ENCODE measurements around the gene RPL12. TPM values are rescaled to one million over a fixed set of nuclear protein-coding genes. Genes with fewer than 3 reads are reported as not detected.

Gene RPL12
- total RNA-seq, 8 experiments from 2014 or later: 1,900 to 4,019 (median 2,592) TPM

- 0 to 2% (median 1%) methylated on average over 7 to 27 of the region's 54 CpGs; no CpG with 5 or more reads in 2 of the 10 experiments for WGBS, 10 experiments
- ATAC-seq (replicated peaks in 6 of 8): peak; percentile 88 to 96 (median 94)
- Histone ChIP-seq H3K27ac (peak within 1 kb of the TSS; percentile 94 to 97), H3K4me1 (replicated peaks in 1 of 2) (peaks cover 20 to 21% of the 10 kb centered on the region in 2 donors), H3K4me3 (peak within 1 kb of the TSS; percentile 52 to 82 (median 82))
- in situ Hi-C loops (cut with MboI; ENCODE audit: low pct_unique_long_range_greater_than_20kb in 2 of 9, low sequenced_read_pairs in 9 of 9, unreplicated experiment in 9 of 9): no loop called here
Measured at GRCh38 chr9:127423934-127424675, 27.1 kb downstream of the RPL12 start, which contains the start of gene ZNF79. ZNF79 (plus strand) TSS chr9:127424382; CDS start chr9:127424788, 406 bp downstream.

GRCh38 chr9:127423476-127423933, 27.7 kb downstream of the RPL12 start:
- WGBS, 10 experiments: 0 to 6% (median 0%) methylated on average over 1 to 5 of the region's 9 CpGs; no CpG with 5 or more reads in 3 of the 10 experiments
- Histone ChIP-seq H3K27ac (peak overlapping the region; percentile 94 to 97), H3K4me3 (peak overlapping the region; percentile 52 to 82 (median 82)), H3K4me1 (replicated peaks in 1 of 2) (peaks cover 22 to 26% of the 10 kb centered on the region in 2 donors)
- in situ Hi-C loops (cut with MboI; ENCODE audit: low pct_unique_long_range_greater_than_20kb in 2 of 9, low sequenced_read_pairs in 9 of 9, unreplicated experiment in 9 of 9): no loop called here
- ATAC-seq (replicated peaks in 6 of 8): peak in 3 of 8 experiments; percentile 1 to 40 (median 3)

- H3K27ac ChIP-seq: no peak overlapping the region
- ATAC-seq (replicated peaks in 6 of 8): no peak
- peaks cover 24 to 31% of the 10 kb centered on the region in 2 donors for H3K4me1 ChIP-seq (replicated peaks in 1 of 2)
- in situ Hi-C loops (cut with MboI; ENCODE audit: low pct_unique_long_range_greater_than_20kb in 2 of 9, low sequenced_read_pairs in 9 of 9, unreplicated experiment in 9 of 9): no loop called here
- 0 to 70% (median 19%) methylated on average over 1 to 5 of the region's 6 CpGs; no CpG with 5 or more reads in 2 of the 10 experiments for WGBS, 10 experiments
- H3K4me3 ChIP-seq: peak overlapping the region; percentile 52 to 82 (median 82)
Measured at GRCh38 chr9:127422787-127423186, 28.4 kb downstream of the RPL12 start.

- no peak for ATAC-seq (replicated peaks in 6 of 8)
- peak overlapping the region in 3 of 5 donors; percentile 82 for H3K4me3 ChIP-seq
- H3K27ac ChIP-seq: no peak overlapping the region
- 80 to 100% methylated on average over 1 to 5 of the region's 10 CpGs; no CpG with 5 or more reads in 8 of the 10 experiments for WGBS, 10 experiments
- peaks cover 24 to 31% of the 10 kb centered on the region in 2 donors for H3K4me1 ChIP-seq (replicated peaks in 1 of 2)
- in situ Hi-C loops (cut with MboI; ENCODE audit: low pct_unique_long_range_greater_than_20kb in 2 of 9, low sequenced_read_pairs in 9 of 9, unreplicated experiment in 9 of 9): no loop called here
Measured at GRCh38 chr9:127422133-127422782, 28.9 kb downstream of the RPL12 start.

GRCh38 chr9:127421057-127421456, 30.1 kb downstream of the RPL12 start:
- no peak overlapping the region for H3K27ac ChIP-seq
- peaks cover 23 to 31% of the 10 kb centered on the region in 2 donors for H3K4me1 ChIP-seq (replicated peaks in 1 of 2)
- no peak overlapping the region for H3K4me3 ChIP-seq
- in situ Hi-C loops (cut with MboI; ENCODE audit: low pct_unique_long_range_greater_than_20kb in 2 of 9, low sequenced_read_pairs in 9 of 9, unreplicated experiment in 9 of 9): no loop called here
- no peak for ATAC-seq (replicated peaks in 6 of 8)
- WGBS, 10 experiments: 79 to 100% (median 89%) methylated on average over 4 to 7 of the region's 7 CpGs; no CpG with 5 or more reads in 5 of the 10 experiments

GRCh38 chr9:127419348-127419747, 31.9 kb downstream of the RPL12 start:
- H3K4me1 ChIP-seq (replicated peaks in 1 of 2): peaks cover 15 to 22% of the 10 kb centered on the region in 2 donors
- no peak overlapping the region for H3K4me3 ChIP-seq
- no peak overlapping the region for H3K27ac ChIP-seq
- peak in 2 of 8 experiments; percentile 6 to 30 for ATAC-seq (replicated peaks in 6 of 8)
- WGBS, 10 experiments: 50 to 100% (median 71%) methylated on average over 1 to 4 of the region's 6 CpGs; no CpG with 5 or more reads in 6 of the 10 experiments
- in situ Hi-C loops (cut with MboI; ENCODE audit: low pct_unique_long_range_greater_than_20kb in 2 of 9, low sequenced_read_pairs in 9 of 9, unreplicated experiment in 9 of 9): loop anchor here in 1 of 9 experiments (10.0 kb wide), 1 partner anchor 205 kb away; no protein-coding TSS in a partner anchor

GRCh38 chr9:127418037-127418471, 33.2 kb downstream of the RPL12 start:
- Histone ChIP-seq H3K27ac (no peak overlapping the region), H3K4me3 (no peak overlapping the region), H3K4me1 (replicated peaks in 1 of 2) (peaks cover 15 to 22% of the 10 kb centered on the region in 2 donors)
- in situ Hi-C loops (cut with MboI; ENCODE audit: low pct_unique_long_range_greater_than_20kb in 2 of 9, low sequenced_read_pairs in 9 of 9, unreplicated experiment in 9 of 9): loop anchor here in 1 of 9 experiments (10.0 kb wide), 1 partner anchor 203 kb away; no protein-coding TSS in a partner anchor
- ATAC-seq (replicated peaks in 6 of 8): peak in 7 of 8 experiments; percentile 21 to 64 (median 54)
- 20 to 76% (median 75%) methylated on average over 1 to 8 of the region's 12 CpGs; no CpG with 5 or more reads in 6 of the 10 experiments for WGBS, 10 experiments

- in situ Hi-C loops (cut with MboI; ENCODE audit: low pct_unique_long_range_greater_than_20kb in 2 of 9, low sequenced_read_pairs in 9 of 9, unreplicated experiment in 9 of 9): loop anchor here in 1 of 9 experiments (10.0 kb wide), 1 partner anchor 203 kb away; no protein-coding TSS in a partner anchor
- 25 to 100% (median 68%) methylated on average over 1 to 5 of the region's 15 CpGs; no CpG with 5 or more reads in 2 of the 10 experiments for WGBS, 10 experiments
- ATAC-seq (replicated peaks in 6 of 8): peak in 6 of 8 experiments; percentile 12 to 56 (median 38)
Measured at GRCh38 chr9:127417131-127418036, 33.8 kb downstream of the RPL12 start.

GRCh38 chr9:127415657-127416056, 35.5 kb downstream of the RPL12 start:
- no peak for ATAC-seq (replicated peaks in 6 of 8)
- Histone ChIP-seq H3K4me3 (no peak overlapping the region), H3K4me1 (replicated peaks in 1 of 2) (peaks cover 6 to 10% of the 10 kb centered on the region in 2 donors), H3K27ac (no peak overlapping the region)
- 50 to 100% (median 100%) methylated on average over 1 of the region's 1 CpG; no CpG with 5 or more reads in 4 of the 10 experiments for WGBS, 10 experiments
- in situ Hi-C loops (cut with MboI; ENCODE audit: low pct_unique_long_range_greater_than_20kb in 2 of 9, low sequenced_read_pairs in 9 of 9, unreplicated experiment in 9 of 9): loop anchor here in 1 of 9 experiments (10.0 kb wide), 1 partner anchor 201 kb away; no protein-coding TSS in a partner anchor

More at GRCh38 chr9:127417131-127418036, 33.8 kb downstream of the RPL12 start:
- H3K4me1 ChIP-seq (replicated peaks in 1 of 2): peaks cover 9 to 15% of the 10 kb centered on the region in 2 donors
- no peak overlapping the region for H3K27ac ChIP-seq
- H3K4me3 ChIP-seq: no peak overlapping the region

- no peak overlapping the region for H3K4me3 ChIP-seq
- no peak overlapping the region for H3K27ac ChIP-seq
- peaks cover 6 to 10% of the 10 kb centered on the region in 2 donors for H3K4me1 ChIP-seq (replicated peaks in 1 of 2)
- WGBS, 10 experiments: 67 to 100% (median 88%) methylated on average over 2 to 4 of the region's 4 CpGs; no CpG with 5 or more reads in 1 of the 10 experiments
- in situ Hi-C loops (cut with MboI; ENCODE audit: low pct_unique_long_range_greater_than_20kb in 2 of 9, low sequenced_read_pairs in 9 of 9, unreplicated experiment in 9 of 9): loop anchor here in 1 of 9 experiments (10.0 kb wide), 1 partner anchor 200 kb away; no protein-coding TSS in a partner anchor
- no peak for ATAC-seq (replicated peaks in 6 of 8)
Measured at GRCh38 chr9:127415141-127415540, 36.1 kb downstream of the RPL12 start.

GRCh38 chr9:127411122-127411521, 40.1 kb downstream of the RPL12 start:
- Histone ChIP-seq H3K4me3 (no peak overlapping the region), H3K4me1 (replicated peaks in 1 of 2) (peaks cover 0 to 3% of the 10 kb centered on the region in 2 donors), H3K27ac (no peak overlapping the region)
- no peak for ATAC-seq (replicated peaks in 6 of 8)
- 69 to 100% (median 94%) methylated on average over 1 to 4 of the region's 4 CpGs for WGBS, 10 experiments
- in situ Hi-C loops (cut with MboI; ENCODE audit: low pct_unique_long_range_greater_than_20kb in 2 of 9, low sequenced_read_pairs in 9 of 9, unreplicated experiment in 9 of 9): loop anchor here in 1 of 9 experiments (10.0 kb wide), 1 partner anchor 196 kb away; no protein-coding TSS in a partner anchor

- ATAC-seq (replicated peaks in 6 of 8): no peak
- H3K4me1 ChIP-seq (replicated peaks in 1 of 2): no peaks in the 10 kb centered on the region
- in situ Hi-C loops (cut with MboI; ENCODE audit: low pct_unique_long_range_greater_than_20kb in 2 of 9, low sequenced_read_pairs in 9 of 9, unreplicated experiment in 9 of 9): no loop called here
- no peak overlapping the region for H3K4me3 ChIP-seq
- H3K27ac ChIP-seq: no peak overlapping the region
- WGBS, 10 experiments: 48 to 100% (median 74%) methylated on average over 2 to 6 of the region's 6 CpGs; no CpG with 5 or more reads in 6 of the 10 experiments
Measured at GRCh38 chr9:127407492-127407843, 43.7 kb downstream of the RPL12 start.
